ENCODE data around the gene CEACAM1.
"Not testable (repeated sequence)": the region's sequence is repeated elsewhere in the genome, so short reads cannot be mapped to it uniquely, and the experiment has no call there.

Gene CEACAM1

DNA sequence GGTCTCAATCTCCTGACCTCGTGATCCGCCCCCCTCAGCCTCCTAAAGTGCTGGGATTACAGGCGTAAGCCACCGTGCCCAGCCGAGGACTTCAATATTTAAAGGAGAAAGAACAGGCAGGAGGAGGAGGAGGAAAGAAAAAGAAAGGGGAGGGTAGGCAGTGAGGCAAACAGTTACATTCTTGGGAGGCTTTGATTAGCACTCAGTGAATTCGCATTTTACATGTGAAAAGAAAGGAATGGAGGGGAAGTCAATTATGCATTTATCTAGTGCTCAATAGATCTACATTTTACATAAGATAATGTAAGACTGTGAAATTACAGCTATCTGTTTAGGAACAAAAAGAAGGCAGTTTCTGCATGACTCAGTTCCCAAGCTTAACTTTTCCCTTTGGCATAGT is 54.6 kb downstream of the CEACAM1 start:
- no peak for DNase-seq (ENCODE audit: low read depth)

DNA sequence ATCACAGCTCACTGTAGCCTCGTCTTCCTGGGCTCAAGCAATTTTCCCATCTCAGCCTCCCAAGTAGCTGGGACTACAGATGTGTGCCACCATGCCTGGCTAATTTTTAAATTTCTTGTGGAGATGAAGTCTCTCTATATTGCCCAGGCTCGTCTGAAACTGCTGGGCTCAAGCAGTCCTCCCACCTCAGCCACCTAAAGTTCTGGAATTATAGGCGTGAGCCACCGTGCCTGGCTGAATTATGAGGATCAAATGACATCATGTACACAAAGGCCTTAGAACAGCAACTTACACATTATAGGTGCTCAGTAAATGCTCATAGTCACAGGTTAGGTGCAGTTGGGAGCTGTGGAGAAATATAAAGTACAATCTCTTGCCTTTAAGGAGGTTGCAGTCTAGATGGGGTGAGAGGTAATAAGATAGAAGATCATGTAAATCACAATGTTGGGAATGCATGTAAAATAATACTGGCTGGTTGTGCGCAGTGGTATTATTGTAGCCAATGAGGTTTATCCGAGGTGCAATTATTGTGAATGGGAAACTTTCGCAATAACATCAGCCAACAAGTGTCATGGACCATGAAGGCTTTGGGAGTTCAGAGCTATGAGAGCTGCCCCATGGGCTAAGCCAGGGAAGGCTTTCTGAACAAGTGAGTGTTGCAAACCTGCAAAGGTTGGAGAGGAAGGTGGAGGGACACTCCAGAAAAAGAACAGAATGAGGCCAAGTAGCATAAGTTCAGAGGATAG is 55.7 kb downstream of the CEACAM1 start:
- no peak for DNase-seq (ENCODE audit: low read depth)

DNA sequence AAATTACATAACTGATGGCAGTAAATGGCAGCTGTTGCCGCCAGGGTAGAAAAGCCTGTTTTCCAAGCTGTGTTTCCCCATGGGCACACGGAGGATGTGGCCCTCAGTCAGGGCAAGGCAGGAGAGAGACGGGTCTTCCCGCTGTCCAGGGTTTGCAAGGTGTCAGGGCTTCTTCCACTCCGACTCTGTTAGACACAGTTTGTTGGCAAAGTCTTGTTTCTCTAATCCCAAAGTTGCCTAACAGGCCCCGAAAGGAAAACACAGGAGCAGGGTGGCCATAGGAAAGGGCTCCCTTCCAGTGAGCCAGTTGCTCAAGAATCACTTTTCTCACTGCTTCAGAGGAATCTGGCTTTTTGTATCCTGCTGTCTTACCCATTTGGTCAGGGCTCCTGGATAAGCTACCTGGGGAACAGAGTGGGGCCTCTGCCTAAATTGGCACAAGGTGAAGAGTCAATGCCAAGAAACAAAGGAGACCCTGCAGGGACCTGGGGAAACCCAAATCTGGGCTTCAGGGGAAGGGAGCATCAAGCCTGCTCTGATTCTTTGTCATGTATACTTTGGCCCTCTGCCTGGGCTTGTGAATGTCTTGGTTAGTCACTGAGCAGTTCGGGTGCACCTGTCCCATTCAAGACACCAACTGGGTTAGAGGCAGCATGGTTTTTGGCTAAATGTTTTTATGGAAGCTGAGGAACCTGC is 56.6 kb downstream of the CEACAM1 start:
- no peak for DNase-seq (ENCODE audit: low read depth)

DNA sequence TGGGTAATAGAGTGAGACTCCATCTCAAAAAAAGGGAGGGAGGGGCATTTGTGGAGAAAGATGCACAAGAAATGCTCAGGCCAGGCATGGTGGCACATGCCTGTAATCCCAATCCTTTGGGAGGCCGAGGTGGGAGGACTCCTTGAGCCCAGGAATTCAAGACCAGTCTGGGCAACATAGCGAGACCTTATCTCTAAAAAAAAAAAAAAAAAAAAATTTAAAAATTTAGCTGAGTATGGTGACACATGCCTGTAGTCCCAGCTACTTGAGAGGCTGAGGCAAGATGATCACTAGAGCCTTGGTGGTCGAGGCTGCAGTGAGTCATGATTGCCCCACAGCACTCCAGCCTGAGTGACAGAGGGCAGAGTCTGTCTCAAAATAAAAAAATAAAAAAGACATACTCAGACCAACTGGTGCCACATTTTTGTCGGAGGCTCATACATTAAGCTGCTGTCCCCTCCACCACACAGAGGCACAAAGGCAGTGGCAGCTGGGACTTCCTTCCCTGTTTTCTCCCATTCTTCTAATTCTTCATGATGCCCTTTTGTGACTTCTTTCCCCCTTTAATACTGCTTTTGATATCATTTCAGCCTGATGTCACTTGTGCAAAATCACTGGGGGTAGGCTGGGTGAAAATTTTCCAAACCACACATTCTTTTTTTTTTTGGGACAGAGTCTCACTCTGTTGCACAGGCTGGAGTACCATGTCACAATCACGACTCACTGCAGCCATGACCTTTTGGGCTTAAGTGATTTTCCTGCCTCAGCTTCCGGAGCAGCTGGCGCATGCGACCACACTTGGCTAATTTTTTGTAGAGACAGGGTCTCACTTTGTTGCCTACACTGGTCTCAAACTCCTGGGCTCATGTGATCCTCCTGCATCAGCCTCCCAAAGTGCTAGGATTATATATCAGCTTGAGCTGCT is 58.7 kb downstream of the CEACAM1 start:
- no peak for DNase-seq (ENCODE audit: low read depth)

DNA sequence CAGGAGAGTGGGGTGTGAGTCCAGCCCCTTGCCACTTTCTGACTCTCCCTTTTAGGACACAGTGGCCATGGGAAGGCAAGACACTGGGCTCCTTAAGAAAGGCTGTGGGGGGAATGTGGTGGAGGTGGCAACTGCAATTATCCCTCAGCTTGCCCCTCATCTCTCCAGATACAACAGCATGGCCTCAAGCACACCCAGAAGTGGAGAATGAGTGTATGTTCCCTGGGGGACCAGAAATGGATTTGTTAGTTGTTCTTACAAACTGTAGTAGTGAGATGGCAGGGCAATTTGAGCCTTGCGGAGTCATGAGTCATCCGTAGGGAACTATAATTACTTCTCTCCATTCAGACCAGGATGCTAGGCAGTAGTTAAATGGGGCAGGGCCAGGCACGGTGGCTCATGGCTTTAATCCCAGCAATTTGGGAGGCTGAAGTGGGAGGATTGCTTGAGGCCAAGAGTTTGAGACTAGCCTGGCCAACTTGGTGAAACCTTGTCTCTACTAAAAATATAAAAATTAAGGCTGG is 59.9 kb downstream of the CEACAM1 start:
- DNase-seq (ENCODE audit: low read depth) = no peak

DNA sequence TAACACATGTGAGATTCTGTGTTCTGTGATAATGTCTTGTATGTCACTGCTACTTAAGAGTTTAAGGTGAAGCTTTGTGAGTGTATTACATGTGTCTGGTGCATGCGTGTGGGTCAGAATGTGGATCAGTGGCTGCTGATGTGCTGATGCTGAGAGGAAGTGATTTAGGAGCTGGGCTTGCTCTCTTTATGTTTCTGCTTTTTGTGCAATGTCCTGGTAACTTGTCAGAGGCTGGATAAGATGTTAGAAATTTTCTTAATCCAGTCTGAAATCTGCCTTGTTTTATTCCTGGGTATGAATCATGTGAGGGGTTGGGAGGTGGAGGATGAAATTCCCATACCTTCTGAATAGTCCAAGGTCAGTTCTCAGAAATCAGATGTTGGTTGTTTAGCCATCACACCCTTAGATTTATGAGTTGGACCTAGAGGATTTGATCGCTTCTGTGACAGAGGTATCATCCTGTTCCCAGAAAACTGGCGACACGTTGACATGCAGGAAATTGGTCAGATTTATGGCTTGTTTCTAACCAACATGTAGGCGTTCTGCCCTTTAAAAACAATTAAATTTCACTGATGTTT is 61.0 kb downstream of the CEACAM1 start:
- DNase-seq (ENCODE audit: low read depth) = no peak

DNA sequence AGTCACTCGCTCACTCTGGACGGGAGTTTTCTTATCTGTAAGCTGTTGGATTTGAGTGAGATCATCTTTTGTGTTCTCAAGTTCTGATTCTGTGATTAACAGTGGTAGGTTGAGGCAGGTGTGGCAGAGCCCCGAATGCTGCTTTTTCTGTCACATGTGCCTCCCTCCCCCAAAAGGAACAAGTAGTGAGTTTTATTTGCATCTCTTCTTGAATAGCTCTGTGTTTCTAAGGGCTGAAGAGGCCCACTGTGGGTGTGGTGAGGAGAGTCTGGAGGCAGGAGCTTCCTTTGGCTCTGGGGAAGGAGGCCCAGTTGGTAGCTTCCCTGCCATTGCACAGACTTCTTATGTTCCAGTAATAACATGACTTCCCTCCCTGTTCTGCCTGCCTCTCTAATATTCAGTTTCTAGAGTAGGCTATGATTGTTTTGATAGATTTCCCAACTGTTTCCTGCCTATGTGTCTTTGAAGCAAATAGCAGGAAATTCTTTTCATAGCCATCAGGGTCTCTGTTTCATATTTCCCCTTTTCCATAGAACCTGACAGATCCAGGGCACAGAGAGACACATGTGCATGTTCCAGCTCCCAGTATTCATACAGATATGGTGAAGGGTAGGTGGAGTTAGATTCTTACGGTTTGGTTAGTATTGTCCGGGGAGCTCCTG is 61.6 kb downstream of the CEACAM1 start:
- no peak for DNase-seq (ENCODE audit: low read depth)

DNA sequence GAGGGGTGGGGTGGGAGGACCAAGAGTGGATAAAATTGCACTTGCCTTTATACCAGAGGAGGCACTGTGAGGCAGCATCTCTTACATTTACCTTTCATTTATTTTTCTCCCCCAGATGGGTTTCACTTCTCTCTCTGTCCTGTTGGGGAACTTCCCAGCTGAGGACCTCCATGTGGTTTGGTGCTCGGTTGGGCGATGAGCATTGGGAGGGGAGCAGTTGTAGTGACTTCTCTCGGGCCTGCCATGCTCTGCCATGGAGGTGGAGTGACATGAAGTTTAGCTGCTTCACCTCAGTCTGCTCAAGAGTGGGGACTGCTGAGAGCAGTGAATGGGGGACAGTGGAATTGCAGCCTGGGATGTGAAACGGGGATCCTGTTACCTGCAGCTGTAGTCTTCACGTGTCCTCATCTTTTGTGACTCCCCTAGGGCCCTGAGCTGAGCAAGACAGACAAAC is 62.4 kb downstream of the CEACAM1 start:
- DNase-seq (ENCODE audit: low read depth) = no peak

DNA sequence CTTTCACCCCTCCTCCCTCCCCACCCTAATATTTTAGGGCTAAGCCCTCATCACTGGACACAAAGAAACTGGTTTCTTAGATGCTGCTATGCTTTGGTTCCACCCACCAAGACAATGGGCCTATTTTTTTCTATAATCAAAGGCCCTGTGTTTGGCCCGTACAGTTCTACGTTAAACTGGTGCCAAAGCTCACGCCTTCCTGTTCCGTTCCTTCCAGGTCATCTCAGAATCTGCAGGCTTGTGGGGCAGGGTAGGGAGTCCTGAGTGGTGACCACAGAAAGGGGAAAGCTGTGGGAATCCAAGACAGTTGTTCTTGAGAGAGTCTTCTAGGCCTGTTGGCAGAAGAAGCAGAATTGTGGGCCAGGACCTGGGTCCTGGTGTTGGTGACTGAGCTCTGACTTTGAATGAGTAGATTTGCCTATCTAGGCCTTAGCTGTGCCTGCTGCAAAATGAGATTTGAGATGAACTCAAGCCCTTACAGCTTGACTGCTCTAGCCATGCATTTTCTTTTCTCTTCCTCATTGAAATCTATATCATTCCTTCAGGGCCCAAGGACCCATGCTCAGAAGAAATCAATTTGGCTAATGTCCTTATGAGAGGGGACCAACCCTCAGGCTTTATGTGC is 66.5 kb downstream of the CEACAM1 start:
- no peak for DNase-seq (ENCODE audit: low read depth)

DNA sequence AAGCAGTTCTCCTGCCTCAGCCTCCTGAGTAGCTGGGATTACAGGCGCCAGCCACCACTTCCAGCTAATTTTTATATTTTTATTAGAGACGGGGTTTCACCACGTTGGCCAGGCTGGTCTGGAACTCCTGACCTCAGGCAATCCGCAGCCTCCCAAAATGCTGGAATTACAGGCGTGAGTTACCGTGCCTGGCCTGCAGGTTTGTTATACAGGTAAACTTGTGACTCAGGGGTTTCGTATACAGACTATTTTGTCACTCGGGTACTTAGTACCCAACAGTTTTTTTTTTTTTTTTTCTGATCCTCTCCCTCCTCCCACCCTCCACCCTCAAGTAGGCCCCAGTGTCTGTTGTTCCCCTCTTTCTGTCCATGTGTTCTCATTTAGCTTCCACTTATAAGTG is 67.0 kb downstream of the CEACAM1 start:
- DNase-seq (ENCODE audit: low read depth) = not testable (repeated sequence)

DNA sequence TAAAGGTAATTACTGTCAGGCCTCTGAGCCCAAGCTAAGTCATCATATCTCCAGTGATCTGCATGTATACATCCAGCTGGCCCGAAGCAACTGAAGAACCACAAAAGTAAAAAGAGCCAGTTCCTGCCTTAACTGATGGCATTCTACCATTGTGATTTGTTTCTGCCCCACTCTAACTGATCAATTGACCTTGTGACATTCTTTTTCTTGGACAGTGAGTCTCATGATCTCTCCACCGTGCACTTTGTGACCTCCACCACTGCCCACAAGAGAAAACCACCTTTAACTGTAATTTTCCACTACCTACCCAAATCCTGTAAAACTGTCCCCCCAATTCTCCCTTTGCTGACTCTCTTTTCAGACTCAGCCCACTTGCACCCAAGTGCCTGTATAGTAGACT is 68.4 kb downstream of the CEACAM1 start:
- DNase-seq (ENCODE audit: low read depth) = no peak

All from stimulated activated CD4-positive, alpha-beta T cell treated with anti-CD3 and anti-CD28 coated beads, Interleukin-2, amount 100 ng/mL, for 4 hours (primary cell).